Left lung (tissue), 10 donors: ENCODE results near the gene PPP2R2B. TPM values are rescaled to one million over a fixed set of nuclear protein-coding genes. Genes with fewer than 3 reads are reported as not detected.

Source experiments
- ATAC-seq: fragments of 200-7000 bp; cut with Tn5 transposase; one replicate; pipeline ENCODE4 v1.9.1; 2020; ENCODE audit warnings: moderate library complexity
- DNase-seq, 4 donors: peaks; one replicate each; pipeline ENCODE4 v3.0.0-alpha.2; 2013 to 2020
- H3K27ac ChIP-seq, 2 donors: fragments of 200-600 bp; sonication (generic) in 1 of 2; one replicate each; pipeline versions ENCODE4 v1.5.0 to v1.8.0; 2020 to 2021
- H3K27me3 ChIP-seq, 2 donors: fragments of 200-600 bp; sonication (generic) in 1 of 2; one replicate each; pipeline versions ENCODE4 v1.5.0 to v1.8.0; 2020 to 2021
- H3K36me3 ChIP-seq, 2 donors: fragments of 200-600 bp; sonication (generic) in 1 of 2; one replicate each; pipeline versions ENCODE4 v1.5.0 to v1.8.0; 2020 to 2021
- H3K4me1 ChIP-seq, 2 donors: fragments of 200-600 bp; one replicate each; pipeline ENCODE4 v1.8.0; 2021
- H3K4me3 ChIP-seq, 2 donors: fragments of 200-600 bp; sonication (generic) in 1 of 2; one replicate each; pipeline versions ENCODE4 v1.5.0 to v1.8.0; 2020 to 2021; ENCODE audit warnings: mild to moderate bottlenecking in 1 of 2
- H3K9me3 ChIP-seq, 2 donors: fragments of 200-600 bp; sonication (generic) in 1 of 2; one replicate each; pipeline versions ENCODE4 v1.5.0 to v1.8.0; 2020 to 2021
- CTCF ChIP-seq, 2 donors: fragments of 200-600 bp; sonication (generic) in 1 of 2; IDR thresholded peaks; one replicate each; pipeline versions ENCODE4 v1.5.0 to v1.8.0; 2021; ENCODE audit warnings: antibody characterized with exemption in 2 of 2
- intact Hi-C, 2 donors: fragments of 100-400 bp; cut with DNase I; formaldehyde crosslinking; loops; one replicate each; pipeline versions ENCODE4 v1.11.2 to v1.14.2; 2022
- polyA plus RNA-seq, 6 donors: library from polyadenylated mRNA; unstranded; fragments of 120-200 nt; gene quantifications; one replicate each; pipeline ENCODE4 v1.2.1, GENCODE V29; 2013; ENCODE audit not compliant: insufficient read length in 6 of 6
- total RNA-seq, 2 donors: library from RNA; stranded (reverse); fragmentation: NEBNext Ultra II Directional; extraction: Animal tissue kit (Norgen Biotek cat#: 25700); gene quantifications; one replicate each; pipeline ENCODE4 v1.2.1, GENCODE V29; 2021
- donor health status: DM: no; HTN: yes; CAD: no.
- donor health status: DM: no; HTN: no; CAD: no.

The PPP2R2B gene
- total and polyA plus RNA-seq, 8 donors: 0.23 to 1.5 (median 0.43) TPM

GRCh38 chr5:146791471-146791870 lies 87.1 kb downstream of the PPP2R2B start:
- ATAC-seq (no peak), DNase-seq (no peak)
- H3K36me3 ChIP-seq: no peaks in the 10 kb centered on the region
- H3K4me1 ChIP-seq: peaks cover 0 to 2% of the 10 kb centered on the region in 2 donors
- no peak overlapping the region for H3K27ac ChIP-seq
- H3K27me3 ChIP-seq: no peaks in the 10 kb centered on the region
- no peak overlapping the region for H3K4me3 ChIP-seq
- no peak for TF ChIP-seq CTCF (IDR thresholded peaks at IDR 0.05)
- H3K9me3 ChIP-seq: no peaks in the 10 kb centered on the region
- intact Hi-C loops: no loop called here

- H3K4me1 ChIP-seq: peaks cover 0 to 2% of the 10 kb centered on the region in 2 donors
- H3K27ac ChIP-seq: no peak overlapping the region
- intact Hi-C loops: no loop called here
- H3K4me3 ChIP-seq: no peak overlapping the region
- H3K27me3 ChIP-seq: no peaks in the 10 kb centered on the region
- ATAC-seq (no peak), DNase-seq (no peak)
- TF ChIP-seq CTCF (IDR thresholded peaks at IDR 0.05): no peak
- no peaks in the 10 kb centered on the region for H3K36me3 ChIP-seq
- no peaks in the 10 kb centered on the region for H3K9me3 ChIP-seq
These were observed 88.6 kb downstream of the PPP2R2B start for GRCh38 chr5:146789712-146790653.

GRCh38 chr5:146788898-146789297 lies 89.7 kb downstream of the PPP2R2B start:
- intact Hi-C loops: no loop called here
- no peaks in the 10 kb centered on the region for H3K27me3 ChIP-seq
- H3K4me1 ChIP-seq: no peaks in the 10 kb centered on the region
- H3K4me3 ChIP-seq: no peak overlapping the region
- DNase-seq (no peak), ATAC-seq (no peak)
- H3K36me3 ChIP-seq: no peaks in the 10 kb centered on the region
- TF ChIP-seq CTCF (IDR thresholded peaks at IDR 0.05): no peak
- no peaks in the 10 kb centered on the region for H3K9me3 ChIP-seq
- no peak overlapping the region for H3K27ac ChIP-seq

GRCh38 chr5:146785065-146785464 lies 93.5 kb downstream of the PPP2R2B start:
- Histone ChIP-seq H3K4me3 (no peak overlapping the region), H3K36me3 (no peaks in the 10 kb centered on the region), H3K27me3 (no peaks in the 10 kb centered on the region), H3K27ac (no peak overlapping the region), H3K9me3 (no peaks in the 10 kb centered on the region), H3K4me1 (no peaks in the 10 kb centered on the region)
- ATAC-seq (peak; percentile 33), DNase-seq (peak in 1 of 4 donors; percentile 30)
- no peak for TF ChIP-seq CTCF (IDR thresholded peaks at IDR 0.05)
- intact Hi-C loops: no loop called here

- Histone ChIP-seq H3K36me3 (no peaks in the 10 kb centered on the region), H3K4me1 (no peaks in the 10 kb centered on the region), H3K9me3 (no peaks in the 10 kb centered on the region), H3K27ac (no peak overlapping the region), H3K27me3 (no peaks in the 10 kb centered on the region), H3K4me3 (no peak overlapping the region)
- no peak for TF ChIP-seq CTCF (IDR thresholded peaks at IDR 0.05)
- ATAC-seq (no peak), DNase-seq (no peak)
- intact Hi-C loops: no loop called here
These were observed 97.4 kb downstream of the PPP2R2B start for GRCh38 chr5:146781157-146781556.
